Measurements from ENCODE around the gene RFC1. TPM values are rescaled to one million over a fixed set of nuclear protein-coding genes. Genes with fewer than 3 reads are reported as not detected.

RFC1 gene
- total and polyA plus RNA-seq, 9 of the 15 experiments (the other 6 are each of a cell fraction or from before 2014, with no cell fraction given): 16.8 to 85.6 (median 45.2) TPM

- intact Hi-C loops (cut with micrococcal nuclease): no loop called here
- H3K36me3 ChIP-seq (ENCODE audit: control insufficient read depth, insufficient read depth, low read length): peaks cover 76% of the 10 kb centered on the region
- TF ChIP-seq, protein P1, sequence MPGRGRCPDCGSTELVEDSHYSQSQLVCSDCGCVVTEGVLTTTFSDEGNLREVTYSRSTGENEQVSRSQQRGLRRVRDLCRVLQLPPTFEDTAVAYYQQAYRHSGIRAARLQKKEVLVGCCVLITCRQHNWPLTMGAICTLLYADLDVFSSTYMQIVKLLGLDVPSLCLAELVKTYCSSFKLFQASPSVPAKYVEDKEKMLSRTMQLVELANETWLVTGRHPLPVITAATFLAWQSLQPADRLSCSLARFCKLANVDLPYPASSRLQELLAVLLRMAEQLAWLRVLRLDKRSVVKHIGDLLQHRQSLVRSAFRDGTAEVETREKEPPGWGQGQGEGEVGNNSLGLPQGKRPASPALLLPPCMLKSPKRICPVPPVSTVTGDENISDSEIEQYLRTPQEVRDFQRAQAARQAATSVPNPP (IDR thresholded peaks at IDR 0.05; ENCODE audit: borderline replicate concordance, insufficient read depth, insufficient read length): no peak
- no peak for TF ChIP-seq ID3 (CRISPR knock-in tag; IDR thresholded peaks at IDR 0.05)
- TF ChIP-seq ID3 (tag; IDR thresholded peaks at IDR 0.05): no peak
- TF ChIP-seq, protein P2, sequence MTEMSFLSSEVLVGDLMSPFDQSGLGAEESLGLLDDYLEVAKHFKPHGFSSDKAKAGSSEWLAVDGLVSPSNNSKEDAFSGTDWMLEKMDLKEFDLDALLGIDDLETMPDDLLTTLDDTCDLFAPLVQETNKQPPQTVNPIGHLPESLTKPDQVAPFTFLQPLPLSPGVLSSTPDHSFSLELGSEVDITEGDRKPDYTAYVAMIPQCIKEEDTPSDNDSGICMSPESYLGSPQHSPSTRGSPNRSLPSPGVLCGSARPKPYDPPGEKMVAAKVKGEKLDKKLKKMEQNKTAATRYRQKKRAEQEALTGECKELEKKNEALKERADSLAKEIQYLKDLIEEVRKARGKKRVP (CRISPR knock-in tag; IDR thresholded peaks at IDR 0.05): no peak
- no peak for TF ChIP-seq SETDB1 (IDR thresholded peaks at IDR 0.05; ENCODE audit: low read length)
- TF ChIP-seq, protein P3, sequence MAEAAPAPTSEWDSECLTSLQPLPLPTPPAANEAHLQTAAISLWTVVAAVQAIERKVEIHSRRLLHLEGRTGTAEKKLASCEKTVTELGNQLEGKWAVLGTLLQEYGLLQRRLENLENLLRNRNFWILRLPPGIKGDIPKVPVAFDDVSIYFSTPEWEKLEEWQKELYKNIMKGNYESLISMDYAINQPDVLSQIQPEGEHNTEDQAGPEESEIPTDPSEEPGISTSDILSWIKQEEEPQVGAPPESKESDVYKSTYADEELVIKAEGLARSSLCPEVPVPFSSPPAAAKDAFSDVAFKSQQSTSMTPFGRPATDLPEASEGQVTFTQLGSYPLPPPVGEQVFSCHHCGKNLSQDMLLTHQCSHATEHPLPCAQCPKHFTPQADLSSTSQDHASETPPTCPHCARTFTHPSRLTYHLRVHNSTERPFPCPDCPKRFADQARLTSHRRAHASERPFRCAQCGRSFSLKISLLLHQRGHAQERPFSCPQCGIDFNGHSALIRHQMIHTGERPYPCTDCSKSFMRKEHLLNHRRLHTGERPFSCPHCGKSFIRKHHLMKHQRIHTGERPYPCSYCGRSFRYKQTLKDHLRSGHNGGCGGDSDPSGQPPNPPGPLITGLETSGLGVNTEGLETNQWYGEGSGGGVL (CRISPR knock-in tag; IDR thresholded peaks at IDR 0.05): no peak
- TF ChIP-seq SMAD4 (CRISPR knock-in tag; conservative IDR thresholded peaks at IDR 0.05): no peak
- no peak for TF ChIP-seq CCAR2 (IDR thresholded peaks at IDR 0.05; ENCODE audit: low read depth, low read length)
Observed at GRCh38 chr4:39302901-39303300, 63.3 kb downstream of the RFC1 start.

More at GRCh38 chr4:39302901-39303300, 63.3 kb downstream of the RFC1 start:
- ATAC-seq (no peak), FAIRE-seq (no peak), DNase-seq (ENCODE audit: extremely low read depth in 1 of 4, low spot score in 3 of 4) (no peak)
- H2AFZ ChIP-seq (ENCODE audit: low read depth, low read length): no peak overlapping the region
- no peaks in the 10 kb centered on the region for H3K9me1 ChIP-seq (ENCODE audit: control insufficient read depth, insufficient read depth, low read length)
- H3K9ac ChIP-seq (ENCODE audit: insufficient read depth in 1 of 2, low read depth in 2 of 2, low read length in 2 of 2): no peak overlapping the region
- in situ Hi-C loops (cut with MboI): no loop called here
- H3K4me2 ChIP-seq (ENCODE audit: insufficient read depth, low read length): no peak overlapping the region
- no peaks in the 10 kb centered on the region; the same call in 2 of the 3 replicates for H3K79me2 ChIP-seq (ENCODE audit: control insufficient read depth, insufficient read depth, low read length)
- no peak overlapping the region for H3K4me3 ChIP-seq
- H3K4me1 ChIP-seq (replicated peaks in 1 of 2; ENCODE audit: control insufficient read depth in 2 of 2, insufficient read depth in 2 of 2, low read length in 2 of 2): peaks cover 3 to 19% of the 10 kb centered on the region in 2 experiments; a peak in 4 of 5 replicates
- BruUV-seq (replicated peaks): no TSS peak
- H3K9me3 ChIP-seq (replicated peaks; ENCODE audit: control insufficient read depth, insufficient read depth, low read depth, low read length): no peaks in the 10 kb centered on the region
- 100% methylated on average over 1 of the region's 1 CpG for WGBS (ENCODE audit: insufficient coverage, low coverage, missing lambda C conversion rate)
- ChIA-PET POLR2A (no interaction called here), CTCF (ENCODE audit: low intra/inter-chr PET ratio) (no interaction called here)
- H3K27ac ChIP-seq (ENCODE audit: extremely low read depth, low read depth, low read length): no peak overlapping the region
- no peaks in the 10 kb centered on the region for H4K20me1 ChIP-seq (replicated peaks; ENCODE audit: control insufficient read depth, insufficient read depth, low read length)
- H3K27me3 ChIP-seq (ENCODE audit: control insufficient read depth in 2 of 2, insufficient read depth in 2 of 2, low read length in 2 of 2): no peaks in the 10 kb centered on the region
